Ovary (tissue), 9 donors: ENCODE data around the gene CTBP2. TPM values are rescaled to one million over a fixed set of nuclear protein-coding genes. Genes with fewer than 3 reads are reported as not detected.

Experiments
- DNase-seq, 5 donors: peaks; one replicate each; pipeline ENCODE4 v3.0.0-alpha.2; 2019 to 2020
- H3K27ac ChIP-seq, 2 donors: fragments of 200-600 bp; one replicate each; pipeline versions ENCODE4 v1.5.1 to v1.8.0; 2019 to 2022
- H3K27me3 ChIP-seq: fragments of 200-600 bp; one replicate; pipeline ENCODE4 v1.8.0; 2022
- H3K36me3 ChIP-seq: fragments of 200-600 bp; sonication (generic); one replicate; pipeline ENCODE4 v1.5.1; 2019
- H3K4me1 ChIP-seq: one replicate; pipeline ENCODE4 v1.8.1; 2013; ENCODE audit warnings: mild to moderate bottlenecking, moderate library complexity; ENCODE audit not compliant: insufficient read depth
- H3K4me3 ChIP-seq: fragments of 200-600 bp; sonication (generic); one replicate; pipeline ENCODE4 v1.5.1; 2017
- H3K9me3 ChIP-seq, 2 donors: fragments of 200-600 bp in 1 of 2; sonication (generic) in 1 of 2; one replicate each; pipeline versions ENCODE4 v1.5.1 to v1.8.1; 2013 to 2019; ENCODE audit warnings: mild to moderate bottlenecking in 1 of 2, moderate library complexity in 1 of 2
- CTCF ChIP-seq, 3 donors: fragments of 450-650 bp in 2 of 3; fragments of 200-600 bp in 1 of 3; IDR thresholded peaks; one replicate each; pipeline versions ENCODE4 v1.5.1 to v1.8.0; 2016 to 2022; ENCODE audit warnings: antibody characterized with exemption in 3 of 3, mild to moderate bottlenecking in 1 of 3
- EP300 ChIP-seq: sonication (generic); formaldehyde crosslinking; IDR thresholded peaks from one replicate; pipeline ENCODE4 v1.6.1; 2017; ENCODE audit warnings: antibody characterized with exemption
- POLR2A ChIP-seq: fragments of 450-650 bp; IDR thresholded peaks from one replicate; pipeline ENCODE4 v1.6.1; 2017; ENCODE audit warnings: antibody characterized with exemption, mild to moderate bottlenecking, moderate library complexity
- WGBS, 3 donors: extraction: QIAGEN DNeasy Blood & Tissue Kit in 1 of 3; methylation state at CpG; one replicate each; pipeline versions ENCODE4 v1.1.5 to v1.1.7; 2013 to 2017; 5-methylcytosine and 5-hydroxymethylcytosine counted together
- intact Hi-C, 4 donors: fragments of 100-400 bp; cut with DNase I; formaldehyde crosslinking; loops; one replicate each; pipeline versions ENCODE4 v1.11.0 to v1.15.1; 2022 to 2023
- polyA plus RNA-seq, 2 donors: library from polyadenylated mRNA; stranded (reverse); fragments of 200-250 nt in 1 of 2; fragments of 350-450 nt in 1 of 2; fragmentation: Illumina TruSeq in 1 of 2; extraction: RNeasy Lipid Tissue Mini Kit (QIAGEN cat#74804) in 1 of 2; gene quantifications; one replicate each; pipeline ENCODE4 v1.2.3, GENCODE V29; 2013 to 2014
- total RNA-seq, 7 donors: library from RNA; depleted of rRNA in 2 of 7; stranded (reverse); fragments of >200 nt in 2 of 7; fragmentation: NEBNext Ultra II Directional in 3 of 7; extraction: Animal tissue kit (Norgen Biotek cat#: 25700) in 3 of 7; gene quantifications; one replicate each; pipeline versions ENCODE4 v1.1.0 to v1.2.4, GENCODE V29; 2016 to 2023
- donor health status: DM: no; HTN: no; CAD: no; lungs with moderate emphysema.
- donor health status: DM: no; HTN: no; CAD: no.
- donor health status: Bipolar disorder and iron deficiency.
- donor health status: DM: yes; HTN: yes; CAD: no.
- donor health status: DM: no; HTN: no; CAD: no.
- donor health status: DM: yes; HTN: yes; CAD: no.

CTBP2 gene
- total and polyA plus RNA-seq, 9 donors = 25.3 to 107 (median 69.5) TPM

- no peak for DNase-seq
- intact Hi-C loops = loop anchor here in 2 of 4 donors (10.0 kb wide), 2 partner anchors 78 to 138 kb away; no protein-coding TSS in a partner anchor
- peaks cover 42% of the 10 kb centered on the region for H3K4me1 ChIP-seq
- no peak overlapping the region for H3K4me3 ChIP-seq
- H3K36me3 ChIP-seq = no peaks in the 10 kb centered on the region
- H3K27me3 ChIP-seq = no peaks in the 10 kb centered on the region
- TF ChIP-seq CTCF (IDR thresholded peaks at IDR 0.05) (no peak), EP300 (no peak), POLR2A (no peak)
- WGBS, 3 donors = 83 to 90% (median 87%) methylated on average over 9 of the region's 9 CpGs
- H3K27ac ChIP-seq = no peak overlapping the region
- H3K9me3 ChIP-seq = no peaks in the 10 kb centered on the region
Observed at GRCh38 chr10:125142946-125143345, 17.4 kb downstream of the CTBP2 start.

GRCh38 chr10:125141860-125142484, 18.4 kb downstream of the CTBP2 start:
- DNase-seq = peak in 1 of 5 donors; percentile 33
- H3K27me3 ChIP-seq = no peaks in the 10 kb centered on the region
- intact Hi-C loops = loop anchor here in 2 of 4 donors (10.0 kb wide), 2 partner anchors 77 to 137 kb away; no protein-coding TSS in a partner anchor
- WGBS, 3 donors = 89 to 92% (median 91%) methylated on average over 12 of the region's 12 CpGs
- H3K4me3 ChIP-seq = no peak overlapping the region
- H3K36me3 ChIP-seq = no peaks in the 10 kb centered on the region
- no peak overlapping the region for H3K27ac ChIP-seq
- H3K9me3 ChIP-seq = no peaks in the 10 kb centered on the region
- TF ChIP-seq POLR2A (no peak), CTCF (IDR thresholded peaks at IDR 0.05) (no peak), EP300 (no peak)
- H3K4me1 ChIP-seq = peaks cover 40% of the 10 kb centered on the region

GRCh38 chr10:125141150-125141859, 19.1 kb downstream of the CTBP2 start:
- H3K4me1 ChIP-seq = peaks cover 40% of the 10 kb centered on the region
- intact Hi-C loops = loop anchor here in 2 of 4 donors (10.0 kb wide), 2 partner anchors 77 to 137 kb away; no protein-coding TSS in a partner anchor
- no peak overlapping the region for H3K27ac ChIP-seq
- H3K27me3 ChIP-seq = no peaks in the 10 kb centered on the region
- TF ChIP-seq EP300 = no peak
- TF ChIP-seq POLR2A = no peak
- TF ChIP-seq CTCF (IDR thresholded peaks at IDR 0.05) = no peak
- 91 to 93% (median 92%) methylated on average over 16 of the region's 16 CpGs for WGBS, 3 donors
- DNase-seq = peak in 1 of 5 donors; percentile 14
- no peaks in the 10 kb centered on the region for H3K36me3 ChIP-seq
- H3K4me3 ChIP-seq = no peak overlapping the region
- H3K9me3 ChIP-seq = no peaks in the 10 kb centered on the region

GRCh38 chr10:125140151-125140550, 20.2 kb downstream of the CTBP2 start:
- H3K9me3 ChIP-seq = no peaks in the 10 kb centered on the region
- H3K4me1 ChIP-seq = peaks cover 41% of the 10 kb centered on the region
- no peak overlapping the region for H3K4me3 ChIP-seq

More at GRCh38 chr10:125140151-125140550, 20.2 kb downstream of the CTBP2 start:
- 68 to 85% (median 79%) methylated on average over 11 of the region's 11 CpGs for WGBS, 3 donors
- no peak overlapping the region for H3K27ac ChIP-seq
- peak in 1 of 5 donors; percentile 12 for DNase-seq
- no peak for TF ChIP-seq CTCF (IDR thresholded peaks at IDR 0.05)
- TF ChIP-seq POLR2A = no peak
- TF ChIP-seq EP300 = no peak
- intact Hi-C loops = loop anchor here in 2 of 4 donors (10.0 kb wide), 2 partner anchors 75 to 135 kb away; no protein-coding TSS in a partner anchor
- H3K27me3 ChIP-seq = no peaks in the 10 kb centered on the region
- H3K36me3 ChIP-seq = no peaks in the 10 kb centered on the region
